Thoracic aorta (tissue), 2 donors: ENCODE measurements around the gene LYPLA2. TPM values are rescaled to one million over a fixed set of nuclear protein-coding genes. Genes with fewer than 3 reads are reported as not detected.
"Not testable (repeated sequence)": the region's sequence is repeated elsewhere in the genome, so short reads cannot be mapped to it uniquely, and the experiment has no call there.

Experiments
- ATAC-seq: fragments of 150-250 bp; one replicate; pipeline ENCODE4 v1.8.0; 2017; ENCODE audit warnings: low read depth; ENCODE audit not compliant: insufficient number of reproducible peaks, low FRiP score
- DNase-seq: peaks from one replicate; pipeline ENCODE4 v3.0.0-alpha.2; 2020; ENCODE audit warnings: low spot score
- H3K27ac ChIP-seq, 2 donors: fragments of 200-600 bp; sonication (generic); 1 replicate in 1 of 2; 2 replicates in 1 of 2; pipeline ENCODE4 v1.5.1; 2016; ENCODE audit warnings: mild to moderate bottlenecking in 2 of 2, moderate library complexity in 2 of 2
- H3K27me3 ChIP-seq: fragments of 200-600 bp; sonication (generic); replicated peaks from 2 replicates; pipeline ENCODE4 v1.6.0; 2016; ENCODE audit warnings: mild to moderate bottlenecking; ENCODE audit not compliant: insufficient read depth
- H3K36me3 ChIP-seq: fragments of 200-600 bp; sonication (generic); one replicate; pipeline ENCODE4 v1.5.1; 2016
- H3K4me1 ChIP-seq, 2 donors: fragments of 200-600 bp; sonication (generic); 1 replicate in 1 of 2; 2 replicates in 1 of 2; pipeline versions ENCODE4 v1.5.1 to v1.6.0; 2016; ENCODE audit warnings: low read depth in 2 of 2, mild to moderate bottlenecking in 1 of 2; ENCODE audit not compliant: control insufficient read depth in 1 of 2
- H3K4me3 ChIP-seq: fragments of 200-600 bp; sonication (generic); 2 replicates; pipeline ENCODE4 v1.5.1; 2016; ENCODE audit warnings: mild to moderate bottlenecking
- H3K9me3 ChIP-seq: fragments of 200-600 bp; sonication (generic); 2 replicates; pipeline ENCODE4 v1.5.1; 2016
- total RNA-seq, 2 donors: library from RNA; depleted of rRNA; stranded (reverse); fragments of >200 nt; gene quantifications; one replicate each; pipeline versions ENCODE4 v1.1.0 to v1.2.3, GENCODE V29; 2016
- TF ChIP-seq, protein P1 (sequence below): fragments of 200-600 bp; sonication (generic); IDR thresholded peaks from one replicate; pipeline ENCODE4 v1.5.1; 2019; ENCODE audit warnings: antibody characterized with exemption

LYPLA2 gene
- total RNA-seq, 2 donors from 2014 or later, result 29.6 to 37.2 TPM

- H3K36me3 ChIP-seq, result peaks cover 21% of the 10 kb centered on the region
- H3K9me3 ChIP-seq, result no peaks in the 10 kb centered on the region
- DNase-seq (no peak), ATAC-seq (no peak)
- H3K4me1 ChIP-seq, result peaks cover 18 to 31% of the 10 kb centered on the region in 2 donors
- peak overlapping the region; percentile 86 for H3K4me3 ChIP-seq
- TF ChIP-seq, protein P1, sequence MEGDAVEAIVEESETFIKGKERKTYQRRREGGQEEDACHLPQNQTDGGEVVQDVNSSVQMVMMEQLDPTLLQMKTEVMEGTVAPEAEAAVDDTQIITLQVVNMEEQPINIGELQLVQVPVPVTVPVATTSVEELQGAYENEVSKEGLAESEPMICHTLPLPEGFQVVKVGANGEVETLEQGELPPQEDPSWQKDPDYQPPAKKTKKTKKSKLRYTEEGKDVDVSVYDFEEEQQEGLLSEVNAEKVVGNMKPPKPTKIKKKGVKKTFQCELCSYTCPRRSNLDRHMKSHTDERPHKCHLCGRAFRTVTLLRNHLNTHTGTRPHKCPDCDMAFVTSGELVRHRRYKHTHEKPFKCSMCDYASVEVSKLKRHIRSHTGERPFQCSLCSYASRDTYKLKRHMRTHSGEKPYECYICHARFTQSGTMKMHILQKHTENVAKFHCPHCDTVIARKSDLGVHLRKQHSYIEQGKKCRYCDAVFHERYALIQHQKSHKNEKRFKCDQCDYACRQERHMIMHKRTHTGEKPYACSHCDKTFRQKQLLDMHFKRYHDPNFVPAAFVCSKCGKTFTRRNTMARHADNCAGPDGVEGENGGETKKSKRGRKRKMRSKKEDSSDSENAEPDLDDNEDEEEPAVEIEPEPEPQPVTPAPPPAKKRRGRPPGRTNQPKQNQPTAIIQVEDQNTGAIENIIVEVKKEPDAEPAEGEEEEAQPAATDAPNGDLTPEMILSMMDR, result no peak
- no peak overlapping the region for H3K27ac ChIP-seq
- H3K27me3 ChIP-seq, result no peaks in the 10 kb centered on the region
Observed at GRCh38 chr1:23792151-23792945, 1.4 kb downstream of the LYPLA2 start.

- Histone ChIP-seq H3K27me3 (no peaks in the 10 kb centered on the region), H3K36me3 (peaks cover 15% of the 10 kb centered on the region), H3K4me3 (no peak overlapping the region), H3K4me1 (peaks cover 18 to 31% of the 10 kb centered on the region in 2 donors), H3K9me3 (no peaks in the 10 kb centered on the region), H3K27ac (no peak overlapping the region)
- no peak for ATAC-seq
- TF ChIP-seq, protein P1, result no peak
- no peak for DNase-seq
Observed at GRCh38 chr1:23793018-23793781, 2.3 kb downstream of the LYPLA2 start.

- Histone ChIP-seq H3K27me3 (no peaks in the 10 kb centered on the region), H3K4me3 (no peak overlapping the region), H3K9me3 (no peaks in the 10 kb centered on the region), H3K27ac (no peak overlapping the region), H3K4me1 (peaks cover 18 to 35% of the 10 kb centered on the region in 2 donors), H3K36me3 (peaks cover 15% of the 10 kb centered on the region)
- no peak for ATAC-seq
- TF ChIP-seq, protein P1, result no peak
- no peak for DNase-seq
Observed at GRCh38 chr1:23793861-23794731, 3.2 kb downstream of the LYPLA2 start.

- not testable (repeated sequence) for H3K9me3 ChIP-seq, ATAC-seq, H3K27me3 ChIP-seq, H3K27ac ChIP-seq, H3K4me3 ChIP-seq, DNase-seq
- Histone ChIP-seq H3K36me3 (peaks cover 15% of the 10 kb centered on the region), H3K4me1 (peaks cover 18 to 42% of the 10 kb centered on the region in 2 donors)
Observed at GRCh38 chr1:23794732-23795182, 3.8 kb downstream of the LYPLA2 start.

DNA sequence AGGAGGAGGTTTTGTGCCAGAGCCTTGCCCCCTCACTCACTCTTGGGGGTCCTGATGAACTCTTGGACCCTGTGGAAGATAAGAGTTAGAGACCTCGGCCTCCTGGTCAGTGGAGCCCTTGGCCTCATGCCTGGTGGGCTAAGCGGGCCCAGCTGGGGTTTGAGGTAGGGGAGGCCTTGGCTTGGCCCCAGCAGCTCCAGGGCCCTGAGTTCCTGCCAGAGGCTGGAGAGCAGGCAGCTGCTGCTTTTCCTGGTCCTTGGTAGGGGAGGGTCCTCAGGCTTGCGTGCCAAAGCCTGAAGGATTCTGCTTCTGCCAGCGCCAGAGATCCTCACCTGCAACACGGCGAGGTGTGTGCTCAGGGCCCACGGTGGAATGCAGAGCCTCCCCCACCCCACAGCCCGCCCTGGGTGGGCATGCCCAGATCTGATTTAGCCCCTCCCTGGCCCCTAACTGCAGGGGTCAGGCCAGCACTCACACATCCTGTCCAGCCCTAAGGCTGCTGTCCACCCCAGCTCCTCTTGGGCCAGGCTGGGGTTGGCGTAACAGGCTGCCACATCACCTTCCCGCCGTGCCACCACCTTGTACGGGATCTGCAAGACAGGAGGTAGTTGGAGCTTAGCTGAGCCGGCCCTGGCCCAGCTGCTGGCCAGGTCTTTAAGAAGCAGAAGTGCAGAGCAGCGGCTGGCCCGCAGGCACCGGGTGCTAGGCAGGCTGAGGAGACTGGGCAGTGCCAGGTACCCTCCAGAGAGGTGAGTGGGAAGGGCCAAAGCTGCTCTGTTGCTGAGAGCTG lies 4.9 kb downstream of the LYPLA2 start:
- DNase-seq (no peak), ATAC-seq (no peak)
- Histone ChIP-seq H3K27me3 (no peaks in the 10 kb centered on the region), H3K4me3 (no peak overlapping the region), H3K9me3 (no peaks in the 10 kb centered on the region), H3K4me1 (peaks cover 12 to 37% of the 10 kb centered on the region in 2 donors), H3K36me3 (peaks cover 15% of the 10 kb centered on the region), H3K27ac (no peak overlapping the region)
- TF ChIP-seq, protein P1, result no peak
